Measurements from ENCODE around the gene AFF3. TPM values are rescaled to one million over a fixed set of nuclear protein-coding genes. Genes with fewer than 3 reads are reported as not detected.

AFF3 gene
- total and polyA plus RNA-seq, 2 donors (not counting 3 experiments of a cell fraction or from before 2014, with no cell fraction given): 0.06 to 0.07 TPM

- Histone ChIP-seq H3K9me1 (replicated peaks; ENCODE audit: control insufficient read depth, extremely low read depth, insufficient read depth, low read length) (no peaks in the 10 kb centered on the region), H3K4me2 (ENCODE audit: insufficient read depth, low read length) (no peak overlapping the region), H4K20me1 (replicated peaks; ENCODE audit: control insufficient read depth, extremely low read depth, insufficient read depth, low read length) (no peaks in the 10 kb centered on the region), H3K79me2 (ENCODE audit: control insufficient read depth, insufficient read depth, low read length) (no peaks in the 10 kb centered on the region), H3K9me3 (replicated peaks; ENCODE audit: control insufficient read depth, insufficient read depth, low read length) (no peaks in the 10 kb centered on the region), H3K27ac (ENCODE audit: insufficient read depth, low read depth, low read length) (no peak overlapping the region), H3K27me3 (ENCODE audit: control insufficient read depth in 2 of 2, insufficient read depth in 2 of 2, low read length in 2 of 2) (peaks cover 8 to 17% of the 10 kb centered on the region in 2 experiments), H3K4me3 (replicated peaks in 1 of 3; ENCODE audit: insufficient read depth in 1 of 3, low read depth in 1 of 3, low read length in 3 of 3) (no peak overlapping the region), H2AFZ (ENCODE audit: low read depth, low read length) (no peak overlapping the region), H3K36me3 (ENCODE audit: control insufficient read depth in 2 of 2, extremely low read depth in 1 of 2, insufficient read depth in 2 of 2, low read length in 2 of 2) (no peaks in the 10 kb centered on the region), H3K4me1 (ENCODE audit: control insufficient read depth, extremely low read depth, insufficient read depth, low read length) (no peaks in the 10 kb centered on the region), H3K9ac (replicated peaks; ENCODE audit: extremely low read depth, insufficient read depth, low read length) (no peak overlapping the region)
- intact Hi-C loops (cut with micrococcal nuclease): loop anchor here (10.0 kb wide), 1 partner anchor 572 kb away; no protein-coding TSS in a partner anchor
- BruUV-seq (replicated peaks): no TSS peak
- CTCF ChIA-PET: interaction anchor here (2.5 kb wide), 1 partner anchor 253 kb away, joined by 9 read pairs; no protein-coding TSS in a partner anchor
- POLR2A ChIA-PET: no interaction called here
- no peak for TF ChIP-seq GATA2 (IDR thresholded peaks at IDR 0.05; ENCODE audit: insufficient read depth, insufficient read length, low read depth, low read length)
- TF ChIP-seq POLR2A (IDR thresholded peaks at IDR 0.05; ENCODE audit: low read depth, low read length): no peak
- no peak for TF ChIP-seq EZH2 (IDR thresholded peaks at IDR 0.05; ENCODE audit: borderline replicate concordance, low read depth, low read length, severe bottlenecking)
- TF ChIP-seq FOS (IDR thresholded peaks at IDR 0.05; ENCODE audit: borderline replicate concordance, insufficient read depth, low read length): no peak
- no peak for TF ChIP-seq MAX (IDR thresholded peaks at IDR 0.05; ENCODE audit: insufficient read depth, insufficient read length)
- TF ChIP-seq POLR2AphosphoS5 (IDR thresholded peaks at IDR 0.05; ENCODE audit: insufficient read depth, low read depth, low read length): no peak
- TF ChIP-seq JUN (IDR thresholded peaks at IDR 0.05; ENCODE audit: borderline replicate concordance, insufficient read depth, insufficient read length, low read depth): no peak
- TF ChIP-seq, protein P1, sequence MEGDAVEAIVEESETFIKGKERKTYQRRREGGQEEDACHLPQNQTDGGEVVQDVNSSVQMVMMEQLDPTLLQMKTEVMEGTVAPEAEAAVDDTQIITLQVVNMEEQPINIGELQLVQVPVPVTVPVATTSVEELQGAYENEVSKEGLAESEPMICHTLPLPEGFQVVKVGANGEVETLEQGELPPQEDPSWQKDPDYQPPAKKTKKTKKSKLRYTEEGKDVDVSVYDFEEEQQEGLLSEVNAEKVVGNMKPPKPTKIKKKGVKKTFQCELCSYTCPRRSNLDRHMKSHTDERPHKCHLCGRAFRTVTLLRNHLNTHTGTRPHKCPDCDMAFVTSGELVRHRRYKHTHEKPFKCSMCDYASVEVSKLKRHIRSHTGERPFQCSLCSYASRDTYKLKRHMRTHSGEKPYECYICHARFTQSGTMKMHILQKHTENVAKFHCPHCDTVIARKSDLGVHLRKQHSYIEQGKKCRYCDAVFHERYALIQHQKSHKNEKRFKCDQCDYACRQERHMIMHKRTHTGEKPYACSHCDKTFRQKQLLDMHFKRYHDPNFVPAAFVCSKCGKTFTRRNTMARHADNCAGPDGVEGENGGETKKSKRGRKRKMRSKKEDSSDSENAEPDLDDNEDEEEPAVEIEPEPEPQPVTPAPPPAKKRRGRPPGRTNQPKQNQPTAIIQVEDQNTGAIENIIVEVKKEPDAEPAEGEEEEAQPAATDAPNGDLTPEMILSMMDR (IDR thresholded peaks at IDR 0.05; ENCODE audit: extremely low read depth in 1 of 2, insufficient read depth in 1 of 2, low read depth in 1 of 2, low read length in 2 of 2): no peak
- no peak for TF ChIP-seq MYC (IDR thresholded peaks at IDR 0.05; ENCODE audit: low read depth, low read length)
- DNase-seq (ENCODE audit: low read depth, low spot score): no peak
- FAIRE-seq: no peak
- dilution Hi-C loops (cut with MboI; ENCODE audit: extremely low pct_ligation_motif_present, low sequenced_read_pairs): no loop called here
These were observed 330.0 kb downstream of the AFF3 start for GRCh38 chr2:99812426-99812825.
